Activated naive CD8-positive, alpha-beta T cell treated with anti-CD3 and anti-CD28 coated beads, Interleukin-2, amount 50 U/mL, for 24 hours (primary cell): ENCODE data around the gene CYP11A1.
"Not testable (repeated sequence)": the region's sequence is repeated elsewhere in the genome, so short reads cannot be mapped to it uniquely, and the experiment has no call there.

Source experiments
- ATAC-seq: fragments of 150-1000 bp; cut with Tn5 transposase; one replicate; pipeline ENCODE4 v1.10.0; 2021
- DNase-seq: peaks from one replicate; pipeline ENCODE4 v3.0.0; 2021
- H3K27ac Mint-ChIP-seq: one replicate; pipeline ENCODE4 v1.8.0; 2021; ENCODE audit warnings: mild to moderate bottlenecking, mixed read lengths
- H3K27me3 Mint-ChIP-seq: one replicate; pipeline ENCODE4 v1.8.0; 2021; ENCODE audit warnings: mixed read lengths
- H3K36me3 Mint-ChIP-seq: one replicate; pipeline ENCODE4 v1.8.0; 2021; ENCODE audit warnings: low read depth, mixed read lengths
- H3K4me1 Mint-ChIP-seq: one replicate; pipeline ENCODE4 v1.8.0; 2021; ENCODE audit warnings: mixed read lengths
- H3K4me3 Mint-ChIP-seq: one replicate; pipeline ENCODE4 v1.8.0; 2021; ENCODE audit warnings: mild to moderate bottlenecking, moderate library complexity, mixed read lengths
- H3K9me3 Mint-ChIP-seq: one replicate; pipeline ENCODE4 v1.8.0; 2021; ENCODE audit warnings: mixed read lengths

The CYP11A1 gene

GRCh38 chr15:74396445-74397238, 29.2 kb upstream of the CYP11A1 start:
- Mint-ChIP-seq H3K9me3 (no peaks in the 10 kb centered on the region), H3K4me1 (peaks cover 99% of the 10 kb centered on the region), H3K4me3 (peak overlapping the region; percentile 66), H3K27ac (peak overlapping the region; percentile 89), H3K36me3 (peaks cover 10% of the 10 kb centered on the region), H3K27me3 (no peaks in the 10 kb centered on the region)
- DNase-seq: peak; percentile 73
- ATAC-seq: peak; percentile 55

DNA sequence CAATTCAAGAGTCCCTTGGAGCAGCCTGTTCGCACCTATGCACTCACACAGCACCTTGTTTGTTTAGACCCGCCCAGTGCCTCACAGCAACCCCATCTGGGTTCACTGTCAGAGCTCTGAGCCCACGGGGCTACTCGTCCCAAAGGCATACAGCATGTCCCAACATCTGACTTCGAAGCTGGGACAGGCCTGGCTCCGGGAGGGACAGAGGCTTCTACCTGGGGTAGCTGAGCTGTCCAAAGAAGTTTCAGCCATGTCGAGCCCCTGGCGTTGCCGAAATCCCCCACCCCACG, 28.6 kb upstream of the CYP11A1 start:
- DNase-seq: peak; percentile 20
- H3K4me1 Mint-ChIP-seq: peaks cover 99% of the 10 kb centered on the region
- no peaks in the 10 kb centered on the region for H3K9me3 Mint-ChIP-seq
- ATAC-seq: no peak
- no peaks in the 10 kb centered on the region for H3K27me3 Mint-ChIP-seq
- H3K27ac Mint-ChIP-seq: peak overlapping the region; percentile 89
- peaks cover 10% of the 10 kb centered on the region for H3K36me3 Mint-ChIP-seq
- H3K4me3 Mint-ChIP-seq: peak overlapping the region; percentile 39

DNA sequence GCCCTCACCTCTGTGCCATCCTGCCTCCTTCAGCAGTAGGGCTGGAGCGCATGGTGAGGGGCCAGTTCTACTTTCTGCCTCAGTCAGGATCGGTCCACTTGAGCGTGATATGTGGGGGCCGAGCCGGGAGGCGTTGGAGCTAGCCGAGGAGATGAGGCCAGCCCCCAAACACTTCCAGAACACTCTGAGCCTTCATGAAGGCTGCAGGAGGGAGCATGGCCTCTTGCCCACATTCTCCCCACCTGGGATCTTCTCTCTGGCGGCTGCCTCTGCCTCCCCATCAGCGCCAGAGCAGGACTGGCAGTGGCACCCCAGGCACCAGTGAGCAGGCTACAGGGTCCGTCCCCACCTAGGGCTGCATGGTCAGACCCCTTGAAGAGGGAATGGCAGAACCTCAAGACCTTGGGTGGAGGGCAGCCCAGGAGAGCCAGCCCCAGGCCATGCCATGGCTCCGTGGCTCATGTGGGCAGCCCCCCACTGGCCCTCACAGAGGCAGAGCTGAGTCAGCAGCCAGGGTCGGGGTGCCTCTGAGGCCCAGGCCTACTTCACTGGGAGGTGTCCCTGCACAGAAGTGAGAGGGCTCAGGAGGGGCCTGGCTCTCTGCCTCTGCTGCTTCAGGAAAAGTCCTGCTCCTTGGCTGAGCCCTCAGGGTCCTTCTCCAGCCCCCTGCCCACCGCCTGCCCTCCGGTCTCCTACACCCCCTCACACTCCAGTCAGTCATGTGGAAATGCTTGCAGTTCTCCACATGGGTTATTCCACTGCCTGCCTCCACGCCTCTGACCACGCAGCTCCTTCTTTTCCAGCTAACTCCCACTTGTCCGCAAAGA, 28.1 kb upstream of the CYP11A1 start:
- H3K9me3 Mint-ChIP-seq: no peaks in the 10 kb centered on the region
- no peak for ATAC-seq

GRCh38 chr15:74394090-74394846, 26.8 kb upstream of the CYP11A1 start:
- Mint-ChIP-seq H3K4me1 (peaks cover 96% of the 10 kb centered on the region), H3K4me3 (peak overlapping the region; percentile 52), H3K27ac (peak overlapping the region; percentile 89), H3K9me3 (no peaks in the 10 kb centered on the region), H3K27me3 (no peaks in the 10 kb centered on the region), H3K36me3 (peaks cover 17% of the 10 kb centered on the region)
- DNase-seq (peak; percentile 17), ATAC-seq (no peak)

More for the DNA sequence above, 28.1 kb upstream of the CYP11A1 start:
- Mint-ChIP-seq H3K27me3 (no peaks in the 10 kb centered on the region), H3K4me1 (peaks cover 99% of the 10 kb centered on the region), H3K27ac (peak overlapping the region; percentile 89), H3K4me3 (peak overlapping the region; percentile 39), H3K36me3 (peaks cover 14% of the 10 kb centered on the region)
- DNase-seq: peak; percentile 35

DNA sequence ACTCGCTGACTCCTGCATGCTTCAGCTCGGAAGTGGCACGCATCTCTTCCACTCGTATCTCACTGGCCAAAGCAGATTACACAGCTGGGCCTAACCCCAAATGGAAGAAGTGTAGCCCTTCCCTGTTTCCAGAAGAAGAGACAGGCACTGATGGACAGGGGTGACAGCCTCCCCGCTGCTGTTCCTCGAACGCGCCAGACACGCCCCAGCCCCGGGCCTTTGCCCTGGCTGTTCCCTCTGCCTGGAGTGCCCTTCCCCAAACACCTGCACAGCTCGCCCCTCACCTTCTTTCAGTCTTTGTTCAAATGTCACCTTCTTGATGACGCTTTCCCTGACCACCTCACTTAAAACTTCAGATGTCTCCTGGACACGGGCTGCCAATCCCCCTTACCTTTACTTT, 26.0 kb upstream of the CYP11A1 start:
- H3K4me3 Mint-ChIP-seq: no peak overlapping the region
- DNase-seq (no peak), ATAC-seq (no peak)
- H3K27ac Mint-ChIP-seq: peak overlapping the region; percentile 89
- peaks cover 16% of the 10 kb centered on the region for H3K36me3 Mint-ChIP-seq
- no peaks in the 10 kb centered on the region for H3K9me3 Mint-ChIP-seq
- peaks cover 95% of the 10 kb centered on the region for H3K4me1 Mint-ChIP-seq
- no peaks in the 10 kb centered on the region for H3K27me3 Mint-ChIP-seq

DNA sequence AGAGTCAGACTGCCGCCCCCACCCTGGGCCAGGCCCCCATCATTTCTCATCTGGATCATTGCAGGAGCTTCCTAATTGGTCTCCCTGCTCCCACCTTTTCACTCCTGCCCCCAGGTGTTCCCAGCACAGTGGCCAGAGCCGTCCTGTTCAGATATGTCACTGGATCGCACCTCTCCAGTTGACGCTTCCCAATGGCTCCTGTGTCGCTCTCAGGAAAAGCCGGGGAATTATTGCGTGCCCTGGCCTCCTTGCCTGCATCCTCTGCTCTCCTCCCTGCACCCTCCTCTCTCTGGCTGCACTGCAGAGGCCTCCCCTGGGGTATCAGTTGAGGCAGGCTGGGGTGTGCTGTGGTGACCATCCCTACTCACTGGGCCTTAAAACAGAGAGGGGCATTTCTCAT, 25.5 kb upstream of the CYP11A1 start:
- ATAC-seq (no peak), DNase-seq (no peak)
- Mint-ChIP-seq H3K36me3 (peaks cover 16% of the 10 kb centered on the region), H3K27ac (peak overlapping the region; percentile 89), H3K4me1 (peaks cover 93% of the 10 kb centered on the region), H3K27me3 (no peaks in the 10 kb centered on the region), H3K9me3 (no peaks in the 10 kb centered on the region), H3K4me3 (no peak overlapping the region)

DNA sequence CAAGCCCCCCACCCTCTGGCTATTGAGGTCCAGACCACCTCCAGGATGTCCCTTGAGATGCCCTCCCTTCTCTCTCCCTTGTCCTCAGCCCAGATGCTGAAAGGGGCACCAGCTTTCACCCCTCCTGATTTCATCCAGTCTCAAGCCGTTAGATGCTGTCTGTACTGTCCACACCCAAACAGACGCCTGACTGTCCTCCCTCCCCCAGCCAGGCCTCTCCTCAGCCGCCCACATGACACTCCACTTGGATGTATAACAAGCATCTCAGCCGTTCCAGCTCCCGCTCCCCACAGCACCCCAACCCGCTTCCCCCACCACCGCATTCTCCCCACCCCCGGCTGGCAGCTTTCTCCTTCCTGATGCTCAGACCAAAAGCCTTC, 25.0 kb upstream of the CYP11A1 start:
- Mint-ChIP-seq H3K36me3 (peaks cover 16% of the 10 kb centered on the region), H3K4me1 (peaks cover 91% of the 10 kb centered on the region), H3K27ac (peak overlapping the region; percentile 89), H3K4me3 (peak overlapping the region; percentile 65), H3K9me3 (no peaks in the 10 kb centered on the region), H3K27me3 (no peaks in the 10 kb centered on the region)
- DNase-seq: peak; percentile 20
- ATAC-seq: no peak

GRCh38 chr15:74391582-74392450, 24.4 kb upstream of the CYP11A1 start:
- Mint-ChIP-seq H3K27ac (peak overlapping the region; percentile 89), H3K4me1 (peaks cover 90% of the 10 kb centered on the region), H3K9me3 (no peaks in the 10 kb centered on the region), H3K27me3 (no peaks in the 10 kb centered on the region), H3K36me3 (peaks cover 16% of the 10 kb centered on the region), H3K4me3 (peak overlapping the region; percentile 65)
- peak; percentile 17 for DNase-seq
- no peak for ATAC-seq

DNA sequence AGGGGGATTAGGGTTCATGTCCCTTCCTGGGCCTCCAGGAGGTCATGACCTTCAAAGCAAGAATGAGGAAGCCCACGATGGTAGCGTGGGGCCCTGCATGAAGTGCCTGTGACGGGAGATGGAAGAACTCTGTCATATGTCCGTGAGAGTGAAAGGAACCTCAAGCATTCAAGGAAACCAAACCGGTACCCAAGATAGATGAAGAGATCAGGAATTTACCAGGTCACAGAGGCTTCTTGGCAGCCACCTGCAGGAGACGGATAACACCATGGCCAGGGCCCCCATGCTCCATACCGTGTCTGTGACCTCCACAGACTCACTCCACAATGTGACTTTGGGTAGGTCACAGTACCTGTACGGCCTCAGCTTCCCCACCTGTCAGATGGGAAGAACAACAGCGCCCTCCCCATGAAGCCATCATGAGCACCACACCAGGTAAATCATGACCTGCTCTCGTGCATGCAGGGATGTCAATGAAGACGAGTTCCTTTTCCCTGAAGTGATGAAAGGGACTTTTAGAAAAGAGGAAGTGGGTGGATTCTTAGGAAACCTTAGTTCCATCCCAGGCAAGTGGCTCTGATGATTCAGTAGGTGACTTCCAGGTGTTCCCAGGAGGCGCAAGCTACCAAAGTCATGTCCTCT, 23.3 kb upstream of the CYP11A1 start:
- peak overlapping the region; percentile 71 for H3K4me3 Mint-ChIP-seq
- peaks cover 90% of the 10 kb centered on the region for H3K4me1 Mint-ChIP-seq
- DNase-seq: peak; percentile 22
- peaks cover 16% of the 10 kb centered on the region for H3K36me3 Mint-ChIP-seq
- H3K27me3 Mint-ChIP-seq: no peaks in the 10 kb centered on the region
- H3K9me3 Mint-ChIP-seq: no peaks in the 10 kb centered on the region
- peak overlapping the region; percentile 89 for H3K27ac Mint-ChIP-seq
- peak; percentile 25 for ATAC-seq

GRCh38 chr15:74390049-74390646, 22.7 kb upstream of the CYP11A1 start:
- Mint-ChIP-seq H3K4me3 (peak overlapping the region; percentile 71), H3K27ac (peak overlapping the region; percentile 89), H3K36me3 (peaks cover 16% of the 10 kb centered on the region), H3K4me1 (peaks cover 90% of the 10 kb centered on the region)
- not testable (repeated sequence) for H3K9me3 Mint-ChIP-seq, H3K27me3 Mint-ChIP-seq, ATAC-seq, DNase-seq

DNA sequence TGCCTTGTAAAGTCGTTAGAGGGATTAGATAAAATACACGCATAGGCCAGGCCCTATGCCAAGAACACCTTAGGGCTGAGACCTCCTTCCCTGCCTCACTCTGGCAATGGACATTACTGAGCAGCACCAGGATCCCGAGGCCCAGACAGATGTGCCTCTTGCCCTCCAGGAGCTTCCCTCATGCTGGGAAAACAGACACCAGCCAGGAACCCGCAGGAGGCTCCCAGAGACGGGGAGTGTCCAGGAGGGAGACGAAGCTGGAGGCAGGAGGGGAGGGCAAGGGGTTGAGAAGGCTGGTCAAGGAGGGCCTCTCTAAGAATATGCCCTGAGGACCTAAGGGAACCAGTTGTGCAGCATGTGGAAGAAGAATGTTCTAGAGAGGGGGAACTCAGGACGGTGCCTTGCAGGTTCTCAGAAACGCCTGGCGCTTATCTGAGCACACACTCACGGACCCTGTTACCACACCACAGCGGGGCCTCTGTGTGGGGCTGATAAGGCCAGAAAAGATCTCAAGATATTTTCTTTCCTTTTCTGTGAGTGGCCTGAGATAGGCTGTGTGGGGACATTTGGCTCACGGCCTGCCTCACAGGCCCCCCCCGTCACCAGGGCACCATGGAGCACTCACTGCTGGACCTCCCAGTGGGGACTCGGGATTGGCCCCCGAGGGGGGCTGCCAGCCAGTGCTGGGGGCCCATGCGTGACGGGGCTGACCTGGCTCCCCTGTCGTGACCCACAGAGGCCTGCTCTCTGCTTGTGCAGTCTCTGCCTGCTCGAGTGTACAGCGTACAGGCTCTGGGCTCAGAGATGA, 22.0 kb upstream of the CYP11A1 start:
- Mint-ChIP-seq H3K27ac (peak overlapping the region; percentile 89), H3K4me1 (peaks cover 90% of the 10 kb centered on the region), H3K4me3 (no peak overlapping the region), H3K9me3 (no peaks in the 10 kb centered on the region), H3K36me3 (peaks cover 16% of the 10 kb centered on the region), H3K27me3 (no peaks in the 10 kb centered on the region)
- DNase-seq (no peak), ATAC-seq (no peak)

DNA sequence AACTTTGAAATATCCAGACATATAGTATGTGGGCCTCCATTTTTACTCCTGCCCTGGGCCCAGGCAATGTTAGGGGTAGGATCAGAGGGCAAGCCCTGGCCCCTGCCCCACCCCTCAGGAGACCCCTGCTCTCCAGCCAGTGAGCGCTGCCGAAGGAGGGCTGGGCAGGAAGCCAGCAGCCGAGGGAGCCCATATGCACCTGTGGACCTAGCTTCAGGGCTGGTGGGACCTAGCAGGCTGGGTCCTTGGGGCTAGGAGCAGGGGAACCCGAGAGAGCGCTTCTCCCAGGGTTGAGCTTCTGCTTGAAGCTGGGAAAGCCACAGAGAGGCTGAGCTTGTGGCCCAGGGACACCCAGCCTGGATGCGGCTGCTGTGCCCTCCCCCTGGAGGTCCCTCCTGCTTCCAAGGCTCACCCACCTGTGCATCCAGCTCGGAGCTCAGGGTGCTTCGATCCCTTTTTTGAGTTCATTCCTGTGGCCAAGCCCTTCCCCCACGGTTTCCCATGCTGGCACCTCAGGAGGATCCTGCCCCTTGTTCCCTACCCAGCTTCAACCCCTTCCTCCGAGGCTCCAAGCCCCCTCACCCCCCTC, 21.0 kb upstream of the CYP11A1 start:
- Mint-ChIP-seq H3K4me1 (peaks cover 90% of the 10 kb centered on the region), H3K4me3 (no peak overlapping the region), H3K27me3 (no peaks in the 10 kb centered on the region), H3K36me3 (peaks cover 8% of the 10 kb centered on the region), H3K27ac (peak overlapping the region; percentile 31), H3K9me3 (no peaks in the 10 kb centered on the region)
- DNase-seq (no peak), ATAC-seq (no peak)
